Prostate gland (tissue), 2 donors: ENCODE results near the gene RYR3. TPM values are rescaled to one million over a fixed set of nuclear protein-coding genes. Genes with fewer than 3 reads are reported as not detected.

ENCODE experiments used
- DNase-seq: peaks from one replicate; pipeline ENCODE4 v3.0.0-alpha.2; 2019; ENCODE audit warnings: low spot score
- H3K27ac ChIP-seq, 2 donors: fragments of 200-600 bp; sonication (generic); 2 replicates each; pipeline ENCODE4 v1.5.1; 2017 to 2019
- H3K27me3 ChIP-seq: fragments of 200-600 bp; sonication (generic); replicated peaks from 2 replicates; pipeline ENCODE4 v1.5.1; 2019; ENCODE audit not compliant: insufficient read depth
- H3K36me3 ChIP-seq, 2 donors: fragments of 200-600 bp; sonication (generic); 1 replicate in 1 of 2; 2 replicates in 1 of 2; pipeline versions ENCODE4 v1.5.1 to v1.8.1; 2017 to 2019
- H3K4me1 ChIP-seq: fragments of 200-600 bp; sonication (generic); replicated peaks from 2 replicates; pipeline ENCODE4 v1.5.1; 2019
- H3K4me3 ChIP-seq, 2 donors: fragments of 200-600 bp; sonication (generic); 2 replicates each; pipeline ENCODE4 v1.5.1; 2017 to 2019
- H3K9me3 ChIP-seq: fragments of 200-600 bp; sonication (generic); 2 replicates; pipeline ENCODE4 v1.5.1; 2017
- CTCF ChIP-seq, 4 experiments: fragments of 200-600 bp in 2 of 4; fragments of 450-650 bp in 2 of 4; sonication (generic) in 2 of 4; IDR thresholded peaks; 1 replicate in 3 of 4; 2 replicates in 1 of 4; pipeline ENCODE4 v1.5.1; 2016 to 2019; ENCODE audit warnings: antibody characterized with exemption in 4 of 4, mild to moderate bottlenecking in 2 of 4, moderate library complexity in 2 of 4
- POLR2A ChIP-seq: fragments of 450-650 bp; IDR thresholded peaks from one replicate; pipeline ENCODE4 v1.6.1; 2016; ENCODE audit warnings: antibody characterized with exemption, mild to moderate bottlenecking
- POLR2AphosphoS5 ChIP-seq: sonication (generic); formaldehyde crosslinking; IDR thresholded peaks from one replicate; pipeline ENCODE4 v1.6.1; 2017; ENCODE audit warnings: antibody characterized with exemption
- WGBS: methylation state at CpG from one replicate; pipeline ENCODE4 v1.1.5; 2018; 5-methylcytosine and 5-hydroxymethylcytosine counted together
- intact Hi-C: fragments of 100-400 bp; cut with DNase I; formaldehyde crosslinking; loops from one replicate; pipeline ENCODE4 v1.14.2; 2022
- total RNA-seq, 2 donors: library from RNA; depleted of rRNA; stranded (reverse); fragments of >200 nt; gene quantifications; one replicate each; pipeline ENCODE4 v1.1.0, GENCODE V29; 2016

The RYR3 gene
- total RNA-seq, 2 donors from 2014 or later, result 0.41 to 2.3 TPM

GRCh38 chr15:33864360-33865075 is 553.8 kb downstream of the RYR3 start:
- Histone ChIP-seq H3K36me3 (no peaks in the 10 kb centered on the region), H3K27me3 (no peaks in the 10 kb centered on the region), H3K27ac (no peak overlapping the region), H3K4me3 (no peak overlapping the region), H3K4me1 (no peaks in the 10 kb centered on the region), H3K9me3 (no peaks in the 10 kb centered on the region)
- intact Hi-C loops, result no loop called here
- WGBS, result 87% methylated on average over 5 of the region's 5 CpGs
- TF ChIP-seq CTCF (IDR thresholded peaks at IDR 0.05), result no peak
- TF ChIP-seq POLR2AphosphoS5, result no peak
- TF ChIP-seq POLR2A, result no peak
- DNase-seq, result no peak

GRCh38 chr15:33865416-33865815 is 554.6 kb downstream of the RYR3 start:
- Histone ChIP-seq H3K4me3 (no peak overlapping the region), H3K9me3 (no peaks in the 10 kb centered on the region), H3K4me1 (no peaks in the 10 kb centered on the region), H3K36me3 (no peaks in the 10 kb centered on the region), H3K27me3 (no peaks in the 10 kb centered on the region), H3K27ac (no peak overlapping the region)
- no peak for DNase-seq
- intact Hi-C loops, result no loop called here
- no peak for TF ChIP-seq POLR2AphosphoS5
- TF ChIP-seq CTCF (IDR thresholded peaks at IDR 0.05), result no peak
- TF ChIP-seq POLR2A, result no peak
- 91% methylated on average over 6 of the region's 6 CpGs for WGBS

DNA sequence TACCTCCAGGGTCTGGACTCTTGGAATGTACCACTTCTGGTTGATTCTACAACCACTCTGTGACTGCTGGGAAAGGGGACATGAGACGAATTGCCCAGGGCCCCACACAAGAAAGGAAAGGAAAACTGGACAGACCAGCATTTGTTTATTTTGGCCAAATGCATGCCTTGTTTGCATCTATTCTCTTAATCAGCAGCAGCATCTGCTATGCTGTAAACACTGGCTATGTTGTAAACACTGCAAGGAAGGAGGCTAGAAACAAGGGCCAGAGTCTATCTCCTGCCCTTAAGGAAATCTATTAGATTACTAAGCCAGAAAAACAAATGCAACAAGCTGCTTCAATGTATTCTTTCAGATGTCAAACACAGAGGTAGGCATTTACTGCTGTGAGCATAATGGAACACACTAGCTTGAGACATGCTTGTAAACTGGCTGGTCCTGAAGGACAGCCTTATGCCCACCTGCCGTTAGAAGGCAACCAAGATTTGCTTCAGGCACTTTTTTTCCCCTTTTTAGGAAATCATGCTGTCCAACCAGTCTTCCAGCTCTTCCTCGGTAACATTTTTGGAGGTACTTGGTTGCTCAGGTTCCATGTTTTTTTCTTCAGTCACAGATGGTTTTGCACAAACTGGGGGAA is 555.5 kb downstream of the RYR3 start:
- no peaks in the 10 kb centered on the region for H3K4me1 ChIP-seq
- H3K36me3 ChIP-seq, result no peaks in the 10 kb centered on the region
- no peaks in the 10 kb centered on the region for H3K27me3 ChIP-seq
- intact Hi-C loops, result no loop called here
- TF ChIP-seq POLR2A (no peak), CTCF (IDR thresholded peaks at IDR 0.05) (no peak), POLR2AphosphoS5 (no peak)
- no peaks in the 10 kb centered on the region for H3K9me3 ChIP-seq
- no peak overlapping the region for H3K4me3 ChIP-seq
- no peak for DNase-seq
- 42% methylated on average over 3 of the region's 3 CpGs for WGBS
- no peak overlapping the region for H3K27ac ChIP-seq

DNA sequence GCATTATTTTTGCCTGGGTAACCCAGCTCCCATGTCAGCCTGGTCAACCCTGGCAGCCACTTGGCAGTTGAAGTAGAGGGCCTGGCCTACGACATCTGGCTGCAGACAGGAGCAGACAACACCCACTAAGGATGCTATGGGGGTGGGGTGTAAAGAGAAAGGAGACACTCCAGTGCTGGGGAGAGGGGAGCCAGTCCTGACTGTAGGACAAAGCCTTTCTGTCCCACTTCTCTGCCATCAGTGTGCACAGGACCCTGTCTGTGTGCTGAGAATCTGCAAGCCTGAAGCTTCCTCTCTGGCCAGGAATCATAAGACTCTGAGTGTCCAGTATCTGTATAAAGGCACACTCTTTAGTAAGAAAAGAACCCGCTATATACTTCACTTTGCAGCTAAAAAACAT is 561.2 kb downstream of the RYR3 start:
- no peaks in the 10 kb centered on the region for H3K36me3 ChIP-seq
- H3K4me1 ChIP-seq, result no peaks in the 10 kb centered on the region
- H3K27me3 ChIP-seq, result no peaks in the 10 kb centered on the region
- no peak overlapping the region for H3K27ac ChIP-seq
- H3K4me3 ChIP-seq, result no peak overlapping the region
- intact Hi-C loops, result no loop called here
- DNase-seq, result no peak
- no peaks in the 10 kb centered on the region for H3K9me3 ChIP-seq
- TF ChIP-seq POLR2AphosphoS5 (no peak), POLR2A (no peak), CTCF (IDR thresholded peaks at IDR 0.05) (no peak)
- WGBS, result 89% methylated on average over 2 of the region's 2 CpGs
